22Rv1 (cell line): Measurements from ENCODE around the gene CYB561D1.

Experiments used
- ZFX ChIP-seq: fragments of 450-650 bp; IDR thresholded peaks from 2 replicates; pipeline ENCODE4 v1.6.1; 2017; ENCODE audit warnings: antibody characterized with exemption, borderline replicate concordance
- TF ChIP-seq, protein P1 (sequence below): fragments of 450-650 bp; IDR thresholded peaks from 2 replicates; pipeline ENCODE4 v1.5.1; 2017; ENCODE audit warnings: mild to moderate bottlenecking

DNA sequence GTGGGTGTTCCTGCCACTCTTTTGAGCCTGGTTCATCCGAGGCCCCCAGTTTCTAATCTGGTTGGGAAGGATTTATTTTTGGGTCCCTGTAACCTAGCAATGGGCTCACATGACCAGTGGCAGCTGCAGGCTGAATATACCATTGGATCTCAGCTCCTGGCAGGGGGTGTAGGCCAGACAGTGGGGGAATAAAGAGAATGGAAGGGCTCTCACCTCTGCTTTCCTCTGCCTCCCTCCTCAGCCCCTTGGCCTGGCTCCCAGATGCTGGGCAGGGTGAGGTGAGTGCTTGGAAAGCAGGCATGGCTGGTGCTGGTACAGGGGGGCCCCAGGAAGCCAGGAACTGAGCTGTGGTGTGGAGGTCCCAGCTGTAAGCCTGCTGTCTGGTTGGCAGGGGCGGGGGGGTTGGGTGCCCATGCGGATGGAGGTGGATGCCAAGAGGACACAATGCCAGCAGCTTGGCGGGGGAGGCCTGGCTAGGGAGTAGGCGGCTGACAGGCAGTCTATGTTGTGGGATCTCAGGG is 42.1 kb downstream of the CYB561D1 start:
- TF ChIP-seq, protein P1, sequence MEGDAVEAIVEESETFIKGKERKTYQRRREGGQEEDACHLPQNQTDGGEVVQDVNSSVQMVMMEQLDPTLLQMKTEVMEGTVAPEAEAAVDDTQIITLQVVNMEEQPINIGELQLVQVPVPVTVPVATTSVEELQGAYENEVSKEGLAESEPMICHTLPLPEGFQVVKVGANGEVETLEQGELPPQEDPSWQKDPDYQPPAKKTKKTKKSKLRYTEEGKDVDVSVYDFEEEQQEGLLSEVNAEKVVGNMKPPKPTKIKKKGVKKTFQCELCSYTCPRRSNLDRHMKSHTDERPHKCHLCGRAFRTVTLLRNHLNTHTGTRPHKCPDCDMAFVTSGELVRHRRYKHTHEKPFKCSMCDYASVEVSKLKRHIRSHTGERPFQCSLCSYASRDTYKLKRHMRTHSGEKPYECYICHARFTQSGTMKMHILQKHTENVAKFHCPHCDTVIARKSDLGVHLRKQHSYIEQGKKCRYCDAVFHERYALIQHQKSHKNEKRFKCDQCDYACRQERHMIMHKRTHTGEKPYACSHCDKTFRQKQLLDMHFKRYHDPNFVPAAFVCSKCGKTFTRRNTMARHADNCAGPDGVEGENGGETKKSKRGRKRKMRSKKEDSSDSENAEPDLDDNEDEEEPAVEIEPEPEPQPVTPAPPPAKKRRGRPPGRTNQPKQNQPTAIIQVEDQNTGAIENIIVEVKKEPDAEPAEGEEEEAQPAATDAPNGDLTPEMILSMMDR = no peak
- no peak for TF ChIP-seq ZFX
